SK-N-SH treated with all-trans-retinoic acid at 6 μM for 48 hours (cell line): Measurements from ENCODE around the gene SMG7.

Source experiments
- ARNTL ChIP-seq: fragments of 450-650 bp; formaldehyde crosslinking; IDR thresholded peaks from 2 replicates; pipeline ENCODE4 v1.5.0; 2020; ENCODE audit warnings: low read depth, mild to moderate bottlenecking, moderate library complexity, borderline replicate concordance
- CREB5 ChIP-seq: fragments of 250-450 bp; sonication (Bioruptor Pico); IDR thresholded peaks from 2 replicates; pipeline ENCODE4 v1.5.1; 2020; ENCODE audit warnings: low read depth, mild to moderate bottlenecking, moderate library complexity
- CSDC2 ChIP-seq: fragments of 250-450 bp; sonication (Bioruptor Pico); IDR thresholded peaks from 2 replicates; pipeline ENCODE4 v1.5.0; 2020; ENCODE audit warnings: mild to moderate bottlenecking, moderate library complexity
- GLIS3 ChIP-seq: fragments of 250-450 bp; sonication (Bioruptor Pico); IDR thresholded peaks from 2 replicates; pipeline ENCODE4 v1.5.0; 2020; ENCODE audit warnings: mild to moderate bottlenecking, moderate library complexity
- OSR1 ChIP-seq: fragments of 250-450 bp; sonication (Bioruptor Pico); IDR thresholded peaks from 2 replicates; pipeline ENCODE4 v1.8.0; 2022; ENCODE audit warnings: moderate library complexity, mild to moderate bottlenecking, inconsistent platforms
- RARB ChIP-seq: fragments of 250-450 bp; sonication (Bioruptor Pico); IDR thresholded peaks from 2 replicates; pipeline ENCODE4 v1.8.0; 2021; ENCODE audit warnings: mild to moderate bottlenecking, moderate library complexity
- SNAI2 ChIP-seq: fragments of 250-450 bp; sonication (Bioruptor Pico); IDR thresholded peaks from 2 replicates; pipeline ENCODE4 v1.5.0; 2020; ENCODE audit warnings: mild to moderate bottlenecking, moderate library complexity
- TCF4 ChIP-seq: fragments of 250-450 bp; sonication (Bioruptor Pico); IDR thresholded peaks from 2 replicates; pipeline ENCODE4 v1.8.0; 2021; ENCODE audit warnings: mild to moderate bottlenecking, moderate library complexity, borderline replicate concordance
- TOX ChIP-seq: fragments of 250-450 bp; sonication (Bioruptor Pico); IDR thresholded peaks from 2 replicates; pipeline ENCODE4 v1.8.0; 2021; ENCODE audit warnings: mild to moderate bottlenecking, moderate library complexity, borderline replicate concordance
- ZC3H10 ChIP-seq: fragments of 250-450 bp; sonication (Bioruptor Pico); IDR thresholded peaks from 2 replicates; pipeline ENCODE4 v1.5.1; 2021; ENCODE audit warnings: mild to moderate bottlenecking, moderate library complexity
- ZNF565 ChIP-seq: fragments of 450-650 bp; formaldehyde crosslinking; conservative IDR thresholded peaks from 2 replicates; pipeline ENCODE4 v1.5.0; 2020; ENCODE audit warnings: low read depth, mild to moderate bottlenecking, moderate library complexity
- TF ChIP-seq, protein P1 (sequence below): fragments of 250-450 bp; sonication (Bioruptor Pico); IDR thresholded peaks from 2 replicates; pipeline ENCODE4 v1.8.0; 2021; ENCODE audit warnings: low read depth, mild to moderate bottlenecking, moderate library complexity, borderline replicate concordance
- TF ChIP-seq, protein P2 (sequence below): fragments of 250-450 bp; sonication (Bioruptor Pico); IDR thresholded peaks from 2 replicates; pipeline ENCODE4 v1.8.0; 2020; ENCODE audit warnings: mild to moderate bottlenecking, moderate library complexity, borderline replicate concordance
- TF ChIP-seq, protein P3 (sequence below): fragments of 250-450 bp; sonication (Bioruptor Pico); IDR thresholded peaks from 2 replicates; pipeline ENCODE4 v1.5.0; 2020; ENCODE audit warnings: mild to moderate bottlenecking, moderate library complexity

DNA sequence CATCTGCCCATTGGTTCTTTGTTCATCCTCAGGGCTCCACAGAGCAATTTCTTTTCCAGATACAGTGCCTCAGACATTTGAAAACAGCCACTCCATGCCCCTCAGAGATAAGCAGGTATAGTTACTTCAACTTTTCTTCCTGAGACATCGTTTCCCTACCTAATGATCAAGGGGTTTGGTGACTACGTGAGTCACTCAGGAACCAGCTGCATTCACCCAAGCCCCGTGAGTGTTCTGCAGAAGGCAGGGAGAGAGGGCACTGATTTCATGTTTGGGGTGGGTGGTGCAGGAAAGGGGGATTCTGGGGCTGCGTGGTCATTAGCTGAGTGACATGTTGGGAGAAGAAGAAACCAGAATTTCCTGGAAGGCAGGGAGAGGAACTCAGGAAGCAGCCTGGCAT lies 93.0 kb downstream of the SMG7 start:
- TF ChIP-seq, protein P1, sequence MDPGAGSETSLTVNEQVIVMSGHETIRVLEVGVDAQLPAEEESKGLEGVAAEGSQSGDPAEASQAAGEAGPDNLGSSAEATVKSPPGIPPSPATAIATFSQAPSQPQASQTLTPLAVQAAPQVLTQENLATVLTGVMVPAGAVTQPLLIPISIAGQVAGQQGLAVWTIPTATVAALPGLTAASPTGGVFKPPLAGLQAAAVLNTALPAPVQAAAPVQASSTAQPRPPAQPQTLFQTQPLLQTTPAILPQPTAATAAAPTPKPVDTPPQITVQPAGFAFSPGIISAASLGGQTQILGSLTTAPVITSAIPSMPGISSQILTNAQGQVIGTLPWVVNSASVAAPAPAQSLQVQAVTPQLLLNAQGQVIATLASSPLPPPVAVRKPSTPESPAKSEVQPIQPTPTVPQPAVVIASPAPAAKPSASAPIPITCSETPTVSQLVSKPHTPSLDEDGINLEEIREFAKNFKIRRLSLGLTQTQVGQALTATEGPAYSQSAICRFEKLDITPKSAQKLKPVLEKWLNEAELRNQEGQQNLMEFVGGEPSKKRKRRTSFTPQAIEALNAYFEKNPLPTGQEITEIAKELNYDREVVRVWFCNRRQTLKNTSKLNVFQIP (CRISPR knock-in tag): no peak
- TF ChIP-seq RARB (CRISPR knock-in tag): no peak
- TF ChIP-seq ARNTL (CRISPR knock-in tag): no peak
- TF ChIP-seq, protein P2, sequence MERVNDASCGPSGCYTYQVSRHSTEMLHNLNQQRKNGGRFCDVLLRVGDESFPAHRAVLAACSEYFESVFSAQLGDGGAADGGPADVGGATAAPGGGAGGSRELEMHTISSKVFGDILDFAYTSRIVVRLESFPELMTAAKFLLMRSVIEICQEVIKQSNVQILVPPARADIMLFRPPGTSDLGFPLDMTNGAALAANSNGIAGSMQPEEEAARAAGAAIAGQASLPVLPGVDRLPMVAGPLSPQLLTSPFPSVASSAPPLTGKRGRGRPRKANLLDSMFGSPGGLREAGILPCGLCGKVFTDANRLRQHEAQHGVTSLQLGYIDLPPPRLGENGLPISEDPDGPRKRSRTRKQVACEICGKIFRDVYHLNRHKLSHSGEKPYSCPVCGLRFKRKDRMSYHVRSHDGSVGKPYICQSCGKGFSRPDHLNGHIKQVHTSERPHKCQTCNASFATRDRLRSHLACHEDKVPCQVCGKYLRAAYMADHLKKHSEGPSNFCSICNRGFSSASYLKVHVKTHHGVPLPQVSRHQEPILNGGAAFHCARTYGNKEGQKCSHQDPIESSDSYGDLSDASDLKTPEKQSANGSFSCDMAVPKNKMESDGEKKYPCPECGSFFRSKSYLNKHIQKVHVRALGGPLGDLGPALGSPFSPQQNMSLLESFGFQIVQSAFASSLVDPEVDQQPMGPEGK (CRISPR knock-in tag): no peak
- TF ChIP-seq CREB5 (CRISPR knock-in tag): no peak
- TF ChIP-seq, protein P3, sequence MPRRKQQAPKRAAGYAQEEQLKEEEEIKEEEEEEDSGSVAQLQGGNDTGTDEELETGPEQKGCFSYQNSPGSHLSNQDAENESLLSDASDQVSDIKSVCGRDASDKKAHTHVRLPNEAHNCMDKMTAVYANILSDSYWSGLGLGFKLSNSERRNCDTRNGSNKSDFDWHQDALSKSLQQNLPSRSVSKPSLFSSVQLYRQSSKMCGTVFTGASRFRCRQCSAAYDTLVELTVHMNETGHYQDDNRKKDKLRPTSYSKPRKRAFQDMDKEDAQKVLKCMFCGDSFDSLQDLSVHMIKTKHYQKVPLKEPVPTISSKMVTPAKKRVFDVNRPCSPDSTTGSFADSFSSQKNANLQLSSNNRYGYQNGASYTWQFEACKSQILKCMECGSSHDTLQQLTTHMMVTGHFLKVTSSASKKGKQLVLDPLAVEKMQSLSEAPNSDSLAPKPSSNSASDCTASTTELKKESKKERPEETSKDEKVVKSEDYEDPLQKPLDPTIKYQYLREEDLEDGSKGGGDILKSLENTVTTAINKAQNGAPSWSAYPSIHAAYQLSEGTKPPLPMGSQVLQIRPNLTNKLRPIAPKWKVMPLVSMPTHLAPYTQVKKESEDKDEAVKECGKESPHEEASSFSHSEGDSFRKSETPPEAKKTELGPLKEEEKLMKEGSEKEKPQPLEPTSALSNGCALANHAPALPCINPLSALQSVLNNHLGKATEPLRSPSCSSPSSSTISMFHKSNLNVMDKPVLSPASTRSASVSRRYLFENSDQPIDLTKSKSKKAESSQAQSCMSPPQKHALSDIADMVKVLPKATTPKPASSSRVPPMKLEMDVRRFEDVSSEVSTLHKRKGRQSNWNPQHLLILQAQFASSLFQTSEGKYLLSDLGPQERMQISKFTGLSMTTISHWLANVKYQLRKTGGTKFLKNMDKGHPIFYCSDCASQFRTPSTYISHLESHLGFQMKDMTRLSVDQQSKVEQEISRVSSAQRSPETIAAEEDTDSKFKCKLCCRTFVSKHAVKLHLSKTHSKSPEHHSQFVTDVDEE (CRISPR knock-in tag): no peak
- TF ChIP-seq ZC3H10: no peak
- TF ChIP-seq CSDC2 (CRISPR knock-in tag): no peak
- TF ChIP-seq TCF4 (CRISPR knock-in tag): no peak
- TF ChIP-seq ZNF565 (CRISPR knock-in tag): no peak
- no peak for TF ChIP-seq TOX (CRISPR knock-in tag)
- no peak for TF ChIP-seq SNAI2 (CRISPR knock-in tag)
- TF ChIP-seq GLIS3 (CRISPR knock-in tag): no peak
- no peak for TF ChIP-seq OSR1
